ENCODE data around the gene FSTL4.

- no peak for TF ChIP-seq POLR2A (IDR thresholded peaks at IDR 0.05)
- TF ChIP-seq, protein P1, sequence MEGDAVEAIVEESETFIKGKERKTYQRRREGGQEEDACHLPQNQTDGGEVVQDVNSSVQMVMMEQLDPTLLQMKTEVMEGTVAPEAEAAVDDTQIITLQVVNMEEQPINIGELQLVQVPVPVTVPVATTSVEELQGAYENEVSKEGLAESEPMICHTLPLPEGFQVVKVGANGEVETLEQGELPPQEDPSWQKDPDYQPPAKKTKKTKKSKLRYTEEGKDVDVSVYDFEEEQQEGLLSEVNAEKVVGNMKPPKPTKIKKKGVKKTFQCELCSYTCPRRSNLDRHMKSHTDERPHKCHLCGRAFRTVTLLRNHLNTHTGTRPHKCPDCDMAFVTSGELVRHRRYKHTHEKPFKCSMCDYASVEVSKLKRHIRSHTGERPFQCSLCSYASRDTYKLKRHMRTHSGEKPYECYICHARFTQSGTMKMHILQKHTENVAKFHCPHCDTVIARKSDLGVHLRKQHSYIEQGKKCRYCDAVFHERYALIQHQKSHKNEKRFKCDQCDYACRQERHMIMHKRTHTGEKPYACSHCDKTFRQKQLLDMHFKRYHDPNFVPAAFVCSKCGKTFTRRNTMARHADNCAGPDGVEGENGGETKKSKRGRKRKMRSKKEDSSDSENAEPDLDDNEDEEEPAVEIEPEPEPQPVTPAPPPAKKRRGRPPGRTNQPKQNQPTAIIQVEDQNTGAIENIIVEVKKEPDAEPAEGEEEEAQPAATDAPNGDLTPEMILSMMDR (IDR thresholded peaks at IDR 0.05): no peak
These were observed 340.0 kb downstream of the FSTL4 start for GRCh38 chr5:133272345-133272744.

Measured in prostate gland (tissue), 2 donors.